CD4-positive, alpha-beta T cell (primary cell): Measurements from ENCODE around the gene RASA3. TPM values are rescaled to one million over a fixed set of nuclear protein-coding genes. Genes with fewer than 3 reads are reported as not detected.

Source experiments
- ATAC-seq: fragments of 200-7000 bp; cut with Tn5 transposase; one replicate; pipeline ENCODE4 v1.10.0; 2022; ENCODE audit warnings: mild to moderate bottlenecking; ENCODE audit not compliant: poor library complexity
- CTCF ChIA-PET: fragments of 350-600 bp; sonication (Branson Sonifier 250); formaldehyde crosslinking; loops from one replicate; lab custom pipeline; 2021; ENCODE audit warnings: antibody characterized with exemption, inconsistent platforms; lab: Charles Lee
- POLR2A ChIA-PET: fragments of 350-600 bp; sonication (Branson Sonifier 250); formaldehyde crosslinking; loops from one replicate; lab custom pipeline; 2021; ENCODE audit warnings: antibody characterized with exemption, inconsistent platforms; lab: Charles Lee
- DNase-seq, 14 experiments: peaks; one replicate each; pipeline ENCODE4 v3.0.0-alpha.2; 2013 to 2020; ENCODE audit warnings: mixed read lengths in 2 of 14
- H3K27ac ChIP-seq, 2 donors: one replicate each; pipeline versions ENCODE4 v1.5.1 to v1.7.0; 2013; ENCODE audit warnings: low read length in 2 of 2, low read depth in 1 of 2, mild to moderate bottlenecking in 1 of 2
- H3K27me3 ChIP-seq, 2 experiments: 1 replicate in 1 of 2; 2 replicates in 1 of 2; pipeline versions ENCODE4 v1.6.1 to v1.7.0; 2013; ENCODE audit warnings: low read length in 2 of 2, control low read depth in 1 of 2, mild to moderate bottlenecking in 1 of 2, moderate library complexity in 1 of 2; ENCODE audit not compliant: insufficient read depth in 2 of 2, control insufficient read depth in 1 of 2
- H3K36me3 ChIP-seq: one replicate; pipeline ENCODE4 v1.6.1; 2013; ENCODE audit warnings: low read length, control low read depth; ENCODE audit not compliant: insufficient read depth
- H3K4me1 ChIP-seq: one replicate; pipeline ENCODE4 v1.6.1; 2013; ENCODE audit warnings: low read length, control low read depth; ENCODE audit not compliant: insufficient read depth
- H3K4me3 ChIP-seq: one replicate; pipeline ENCODE4 v1.5.1; 2013; ENCODE audit warnings: mild to moderate bottlenecking, low read length, moderate library complexity
- H3K9me3 ChIP-seq, 2 experiments: 1 replicate in 1 of 2; 2 replicates in 1 of 2; pipeline versions ENCODE4 v1.6.1 to v1.7.0; 2013; ENCODE audit warnings: low read length in 2 of 2, mild to moderate bottlenecking in 2 of 2, control low read depth in 1 of 2, moderate library complexity in 1 of 2; ENCODE audit not compliant: control insufficient read depth in 1 of 2, insufficient read depth in 1 of 2
- H3K27ac Mint-ChIP-seq: one replicate; pipeline ENCODE4 v1.8.0; 2020; ENCODE audit warnings: mixed read lengths
- H3K27me3 Mint-ChIP-seq: one replicate; pipeline ENCODE4 v1.8.0; 2021; ENCODE audit warnings: mixed read lengths
- H3K36me3 Mint-ChIP-seq: one replicate; pipeline ENCODE4 v1.8.0; 2021; ENCODE audit warnings: low read depth, mixed read lengths
- H3K4me1 Mint-ChIP-seq: one replicate; pipeline ENCODE4 v1.8.0; 2021; ENCODE audit warnings: low read depth, mixed read lengths
- H3K4me3 Mint-ChIP-seq: one replicate; pipeline ENCODE4 v1.8.0; 2020; ENCODE audit warnings: mild to moderate bottlenecking, mixed read lengths
- H3K9me3 Mint-ChIP-seq: one replicate; pipeline ENCODE4 v1.8.0; 2020; ENCODE audit warnings: mixed read lengths
- intact Hi-C, 2 experiments: fragments of 100-400 bp; cut with DNase I in 1 of 2; cut with micrococcal nuclease in 1 of 2; formaldehyde crosslinking; loops; one replicate each; pipeline versions ENCODE4 v1.15.1 to v1.9.0; 2023 to 2025; cut with DNase I, micrococcal nuclease
- total RNA-seq, 174 experiments: library from RNA in 2 of 174; stranded (reverse) in 2 of 174; gene quantifications; one replicate each; pipeline ENCODE4 v1.2.3 and lab custom pipeline; 2021 to 2026
- TF ChIP-seq, protein P1 (sequence below): fragments of 200-600 bp; IDR thresholded peaks from one replicate; pipeline ENCODE4 v1.8.0; 2022; ENCODE audit warnings: antibody characterized with exemption, mild to moderate bottlenecking

Gene RASA3
- total RNA-seq, 2 experiments from 2014 or later = 181 to 184 TPM

DNA sequence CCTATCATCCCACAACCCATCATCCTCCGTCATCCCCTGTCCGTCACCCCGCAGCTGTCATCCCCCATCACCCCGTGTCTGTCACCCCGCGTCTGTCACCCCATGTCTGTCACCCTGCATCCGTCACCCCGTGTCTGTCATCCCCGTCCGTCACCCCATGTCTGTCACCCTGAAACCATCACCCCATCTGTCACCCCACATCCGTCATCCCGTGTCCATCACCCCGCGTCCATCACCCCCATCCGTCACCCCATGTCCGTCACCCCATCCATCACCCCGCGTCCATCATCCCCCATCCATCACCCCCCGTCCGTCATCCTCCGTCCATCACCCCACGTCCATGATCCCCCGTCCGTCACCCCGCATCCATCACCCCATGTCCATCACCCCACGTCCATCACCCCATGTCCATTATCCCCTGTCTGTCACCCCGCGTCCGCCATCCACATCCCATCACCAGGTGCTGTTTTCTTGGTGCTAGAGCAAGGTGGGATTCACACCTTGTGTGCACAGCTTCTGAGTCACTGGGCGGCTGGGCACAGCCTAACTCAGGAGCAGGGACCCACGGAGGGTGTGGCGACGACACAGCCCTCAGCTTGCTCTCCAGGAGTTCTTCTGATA lies 24.2 kb downstream of the RASA3 start:
- peak in 3 of 14 experiments; percentile 1 to 32 (median 6) for DNase-seq
- no peak overlapping the region for H3K4me3 ChIP-seq
- Mint-ChIP-seq H3K27ac (peak overlapping the region; percentile 98), H3K27me3 (no peaks in the 10 kb centered on the region), H3K4me3 (peak overlapping the region; percentile 81), H3K36me3 (peaks cover 73% of the 10 kb centered on the region), H3K4me1 (peaks cover 76% of the 10 kb centered on the region), H3K9me3 (no peaks in the 10 kb centered on the region)
- H3K27ac ChIP-seq = peak overlapping the region; percentile 58 to 63
- TF ChIP-seq, protein P1, sequence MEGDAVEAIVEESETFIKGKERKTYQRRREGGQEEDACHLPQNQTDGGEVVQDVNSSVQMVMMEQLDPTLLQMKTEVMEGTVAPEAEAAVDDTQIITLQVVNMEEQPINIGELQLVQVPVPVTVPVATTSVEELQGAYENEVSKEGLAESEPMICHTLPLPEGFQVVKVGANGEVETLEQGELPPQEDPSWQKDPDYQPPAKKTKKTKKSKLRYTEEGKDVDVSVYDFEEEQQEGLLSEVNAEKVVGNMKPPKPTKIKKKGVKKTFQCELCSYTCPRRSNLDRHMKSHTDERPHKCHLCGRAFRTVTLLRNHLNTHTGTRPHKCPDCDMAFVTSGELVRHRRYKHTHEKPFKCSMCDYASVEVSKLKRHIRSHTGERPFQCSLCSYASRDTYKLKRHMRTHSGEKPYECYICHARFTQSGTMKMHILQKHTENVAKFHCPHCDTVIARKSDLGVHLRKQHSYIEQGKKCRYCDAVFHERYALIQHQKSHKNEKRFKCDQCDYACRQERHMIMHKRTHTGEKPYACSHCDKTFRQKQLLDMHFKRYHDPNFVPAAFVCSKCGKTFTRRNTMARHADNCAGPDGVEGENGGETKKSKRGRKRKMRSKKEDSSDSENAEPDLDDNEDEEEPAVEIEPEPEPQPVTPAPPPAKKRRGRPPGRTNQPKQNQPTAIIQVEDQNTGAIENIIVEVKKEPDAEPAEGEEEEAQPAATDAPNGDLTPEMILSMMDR = no peak
- POLR2A ChIA-PET = interaction anchor here (1.0 to 6.5 kb wide), 3 partner anchors 10 to 118 kb away, joined by 3 to 65 read pairs (median 6); no protein-coding TSS in a partner anchor
- peaks cover 54% of the 10 kb centered on the region for H3K36me3 ChIP-seq
- no peak for ATAC-seq
- intact Hi-C loops = no loop called here
- peaks cover 90% of the 10 kb centered on the region for H3K4me1 ChIP-seq
- CTCF ChIA-PET = no interaction called here
- H3K27me3 ChIP-seq = no peaks in the 10 kb centered on the region
- H3K9me3 ChIP-seq = no peaks in the 10 kb centered on the region

DNA sequence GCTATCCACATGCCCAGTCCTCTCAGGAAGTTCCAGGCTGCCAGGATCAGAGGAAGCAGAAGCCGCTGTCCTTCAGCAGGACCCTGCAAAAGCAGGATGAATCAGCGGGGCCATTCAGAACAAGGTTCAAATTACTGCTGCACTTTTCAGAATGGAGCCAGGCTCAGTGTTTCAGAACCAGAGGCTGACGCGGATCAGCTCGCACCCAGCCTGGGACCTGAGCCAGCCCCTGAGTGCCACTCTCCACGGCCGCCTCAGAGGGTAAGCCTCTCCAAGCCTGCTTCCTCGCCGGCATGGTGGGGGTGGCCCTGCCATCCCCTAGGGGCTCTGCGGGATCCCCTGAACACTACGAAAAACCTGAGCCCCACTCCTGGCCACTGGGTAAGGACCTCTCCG lies 24.7 kb downstream of the RASA3 start:
- peak overlapping the region; percentile 1 to 58 for H3K27ac ChIP-seq
- peak overlapping the region; percentile 65 for H3K4me3 Mint-ChIP-seq
- H3K4me3 ChIP-seq = no peak overlapping the region
- ChIA-PET CTCF (no interaction called here), POLR2A (interaction anchor here (1.0 kb wide), 1 partner anchor 11 kb away, joined by 3 read pairs; no protein-coding TSS in a partner anchor)
- TF ChIP-seq, protein P1 = no peak
- no peaks in the 10 kb centered on the region for H3K27me3 Mint-ChIP-seq
- H3K9me3 Mint-ChIP-seq = no peaks in the 10 kb centered on the region
- ATAC-seq (no peak), DNase-seq (peak in 2 of 14 experiments; percentile 0 to 11)
- H3K4me1 Mint-ChIP-seq = peaks cover 74% of the 10 kb centered on the region
- H3K9me3 ChIP-seq = no peaks in the 10 kb centered on the region
- H3K36me3 ChIP-seq = peaks cover 54% of the 10 kb centered on the region
- peaks cover 69% of the 10 kb centered on the region for H3K36me3 Mint-ChIP-seq
- H3K4me1 ChIP-seq = peaks cover 90% of the 10 kb centered on the region
- no peaks in the 10 kb centered on the region for H3K27me3 ChIP-seq
- intact Hi-C loops = no loop called here
- H3K27ac Mint-ChIP-seq = peak overlapping the region; percentile 98

DNA sequence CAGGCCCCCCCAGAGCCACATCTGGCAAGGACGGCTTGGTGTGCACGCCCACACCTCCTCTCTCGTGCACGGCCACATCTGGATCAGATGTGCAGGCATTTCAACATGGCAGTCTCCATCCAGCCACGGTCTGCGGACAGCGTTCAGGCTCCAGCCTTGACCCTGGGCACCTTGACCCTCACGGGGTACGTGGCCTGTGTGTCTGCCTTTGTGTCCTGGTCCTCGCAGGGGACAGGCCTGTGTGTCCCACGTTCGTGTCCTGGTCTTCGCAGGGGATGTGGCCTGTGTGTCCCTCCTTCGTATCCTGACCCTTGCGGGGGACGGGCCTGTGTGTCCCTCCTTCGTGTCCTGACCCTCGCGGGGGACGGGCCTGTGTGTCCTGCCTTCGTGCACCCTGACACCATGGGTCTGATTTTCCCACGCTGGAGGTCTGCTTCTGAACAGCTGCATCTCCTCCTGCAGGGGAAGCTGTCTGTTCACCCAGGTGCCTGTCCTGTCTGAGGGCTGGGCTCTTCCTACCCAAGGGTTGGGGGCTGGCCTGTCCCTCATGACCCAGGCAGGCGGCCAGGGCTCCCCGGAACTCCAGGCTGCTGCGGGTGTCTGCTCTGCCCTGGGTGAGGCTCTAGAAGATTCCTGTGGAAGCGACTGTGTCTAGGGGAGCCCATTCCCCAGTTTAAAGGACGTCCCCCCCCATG lies 25.3 kb downstream of the RASA3 start:
- Mint-ChIP-seq H3K27ac (peak overlapping the region; percentile 98), H3K4me1 (peaks cover 72% of the 10 kb centered on the region), H3K36me3 (peaks cover 69% of the 10 kb centered on the region), H3K27me3 (no peaks in the 10 kb centered on the region), H3K9me3 (no peaks in the 10 kb centered on the region), H3K4me3 (peak overlapping the region; percentile 58)
- Histone ChIP-seq H3K4me3 (no peak overlapping the region), H3K9me3 (no peaks in the 10 kb centered on the region), H3K27ac (peak overlapping the region; percentile 1 to 58), H3K27me3 (no peaks in the 10 kb centered on the region), H3K4me1 (peaks cover 90% of the 10 kb centered on the region), H3K36me3 (peaks cover 50% of the 10 kb centered on the region)
- intact Hi-C loops = no loop called here
- ATAC-seq = no peak
- CTCF ChIA-PET = no interaction called here
- POLR2A ChIA-PET = no interaction called here
- TF ChIP-seq, protein P1 = no peak
- DNase-seq = peak in 2 of 14 experiments; percentile 6 to 31
